Liver (tissue), 9 donors: Measurements from ENCODE around the gene GRAMD4. TPM values are rescaled to one million over a fixed set of nuclear protein-coding genes. Genes with fewer than 3 reads are reported as not detected.

Experiments used
- DNase-seq: peaks from one replicate; pipeline ENCODE4 v3.0.0-alpha.2; 2017; ENCODE audit warnings: low spot score
- H3K27ac ChIP-seq, 2 donors: one replicate each; pipeline ENCODE4 v1.7.0; 2013; ENCODE audit warnings: inconsistent platforms in 2 of 2, low read length in 2 of 2, control low read depth in 1 of 2, low read depth in 1 of 2, mild to moderate bottlenecking in 1 of 2
- H3K27me3 ChIP-seq, 4 donors: one replicate each; pipeline versions ENCODE4 v1.6.1 to v1.7.0; 2013; ENCODE audit warnings: low read length in 3 of 4, inconsistent platforms in 1 of 4, mild to moderate bottlenecking in 1 of 4, moderate library complexity in 1 of 4; ENCODE audit not compliant: control insufficient read depth in 4 of 4, insufficient read depth in 4 of 4
- H3K36me3 ChIP-seq, 4 donors: one replicate each; pipeline versions ENCODE4 v1.6.1 to v1.7.0; 2013; ENCODE audit warnings: low read length in 3 of 4, mild to moderate bottlenecking in 3 of 4, low read depth in 1 of 4, moderate library complexity in 1 of 4; ENCODE audit not compliant: control insufficient read depth in 4 of 4, insufficient read depth in 3 of 4
- H3K4me1 ChIP-seq, 4 donors: one replicate each; pipeline versions ENCODE4 v1.6.1 to v1.7.0; 2013; ENCODE audit warnings: low read length in 3 of 4, mild to moderate bottlenecking in 3 of 4, moderate library complexity in 1 of 4; ENCODE audit not compliant: control insufficient read depth in 4 of 4, insufficient read depth in 4 of 4
- H3K4me3 ChIP-seq, 3 donors: one replicate each; pipeline versions ENCODE4 v1.6.1 to v1.7.0; 2013; ENCODE audit warnings: low read length in 3 of 3, control low read depth in 1 of 3, low read depth in 1 of 3, mild to moderate bottlenecking in 1 of 3
- H3K9ac ChIP-seq, 2 donors: one replicate each; pipeline ENCODE4 v1.7.0; 2013; ENCODE audit warnings: low read length in 2 of 2, mild to moderate bottlenecking in 2 of 2, moderate library complexity in 2 of 2, control low read depth in 1 of 2, low read depth in 1 of 2
- H3K9me3 ChIP-seq, 4 donors: one replicate each; pipeline versions ENCODE4 v1.6.1 to v1.7.0; 2013; ENCODE audit warnings: low read length in 3 of 4; ENCODE audit not compliant: control insufficient read depth in 4 of 4
- ATF3 ChIP-seq: IDR thresholded peaks from 2 replicates; pipeline ENCODE4 v1.6.1; 2016; ENCODE audit warnings: antibody characterized with exemption
- CTCF ChIP-seq: fragments of 150-350 bp; IDR thresholded peaks from 2 replicates; pipeline ENCODE4 v1.5.1; 2017; ENCODE audit warnings: improper control_type of control experiment, low read depth, low read length; ENCODE audit not compliant: missing input control
- EGR1 ChIP-seq, 2 donors: IDR thresholded peaks; 2 replicates each; pipeline ENCODE4 v1.6.1; 2016 to 2018; ENCODE audit warnings: antibody characterized with exemption in 2 of 2, low read depth in 2 of 2
- FOXA1 ChIP-seq: IDR thresholded peaks from 2 replicates; pipeline ENCODE4 v1.6.1; 2016; ENCODE audit warnings: antibody characterized with exemption
- FOXA2 ChIP-seq: IDR thresholded peaks from 2 replicates; pipeline ENCODE4 v1.6.1; 2016; ENCODE audit warnings: antibody characterized with exemption
- GABPA ChIP-seq, 2 donors: IDR thresholded peaks in 1 of 2; conservative IDR thresholded peaks in 1 of 2; 2 replicates each; pipeline ENCODE4 v1.6.1; 2016; ENCODE audit warnings: antibody characterized with exemption in 2 of 2, mild to moderate bottlenecking in 1 of 2, moderate library complexity in 1 of 2
- HNF4A ChIP-seq, 2 donors: conservative IDR thresholded peaks; 2 replicates each; pipeline ENCODE4 v1.6.1; 2016; ENCODE audit warnings: antibody characterized with exemption in 2 of 2, mild to moderate bottlenecking in 2 of 2
- HNF4G ChIP-seq: IDR thresholded peaks from 2 replicates; pipeline ENCODE4 v1.6.1; 2016; ENCODE audit warnings: antibody characterized with exemption
- MAX ChIP-seq: IDR thresholded peaks from 2 replicates; pipeline ENCODE4 v1.6.1; 2016; ENCODE audit warnings: antibody characterized with exemption
- RAD21 ChIP-seq, 2 donors: IDR thresholded peaks; 2 replicates each; pipeline ENCODE4 v1.6.1; 2016; ENCODE audit warnings: antibody characterized with exemption in 2 of 2, mild to moderate bottlenecking in 2 of 2
- REST ChIP-seq: IDR thresholded peaks from 2 replicates; pipeline ENCODE4 v1.6.1; 2016; ENCODE audit warnings: antibody characterized with exemption, mild to moderate bottlenecking
- RXRA ChIP-seq, 2 donors: IDR thresholded peaks; 2 replicates each; pipeline ENCODE4 v1.6.1; 2017 to 2018; ENCODE audit warnings: antibody characterized with exemption in 2 of 2, mild to moderate bottlenecking in 1 of 2
- SP1 ChIP-seq: IDR thresholded peaks from 2 replicates; pipeline ENCODE4 v1.6.1; 2018; ENCODE audit warnings: antibody characterized with exemption, mild to moderate bottlenecking
- TAF1 ChIP-seq: conservative IDR thresholded peaks from 2 replicates; pipeline ENCODE4 v1.6.1; 2016; ENCODE audit warnings: antibody characterized with exemption, mild to moderate bottlenecking
- YY1 ChIP-seq: IDR thresholded peaks from 2 replicates; pipeline ENCODE4 v1.6.1; 2016; ENCODE audit warnings: antibody characterized with exemption, mild to moderate bottlenecking
- ZBTB33 ChIP-seq: IDR thresholded peaks from 2 replicates; pipeline ENCODE4 v1.6.1; 2016; ENCODE audit warnings: antibody characterized with exemption
- WGBS: extraction: QIAGEN DNeasy Blood & Tissue Kit; methylation state at CpG from one replicate; pipeline ENCODE4 v1.1.7; 2013; 5-methylcytosine and 5-hydroxymethylcytosine counted together
- polyA plus RNA-seq, 2 donors: library from polyadenylated mRNA; stranded (reverse) in 1 of 2; unstranded in 1 of 2; fragments of 200-250 nt in 1 of 2; fragments of >200 nt in 1 of 2; fragmentation: Nextera tagmentation in 1 of 2; extraction: Ambion mirVana in 1 of 2; gene quantifications; one replicate each; pipeline versions ENCODE4 v1.2.1 to v1.2.3, GENCODE V29; 2013 to 2015
- total RNA-seq, 2 donors: library from RNA; depleted of rRNA; stranded (reverse); fragments of >200 nt; gene quantifications; one replicate each; pipeline ENCODE4 v1.2.3, GENCODE V29; 2014
- donor health status: healthy.
- donor health status: healthy.
- donor health status: healthy.
- donor health status: healthy.
- donor health status: healthy.

The GRAMD4 gene
- total and polyA plus RNA-seq, 4 donors: 2.7 to 53.5 (median 21.6) TPM

- Histone ChIP-seq H3K36me3 (no peaks in the 10 kb centered on the region), H3K27ac (no peak overlapping the region)
Observed at GRCh38 chr22:46593996-46594946, 25.9 kb upstream of the GRAMD4 start.

GRCh38 chr22:46594947-46595298, 25.3 kb upstream of the GRAMD4 start:
- no peak for TF ChIP-seq ZBTB33
- no peak for TF ChIP-seq RXRA (IDR thresholded peaks at IDR 0.05)
- no peak for TF ChIP-seq HNF4A (conservative IDR thresholded peaks at IDR 0.05)
- TF ChIP-seq ATF3: no peak
- TF ChIP-seq YY1: no peak
- TF ChIP-seq MAX: no peak
- TF ChIP-seq TAF1: no peak
- no peak for TF ChIP-seq FOXA1
- TF ChIP-seq RAD21 (IDR thresholded peaks at IDR 0.05): no peak
- TF ChIP-seq GABPA (IDR thresholded peaks at IDR 0.05 in 1 of 2, conservative IDR thresholded peaks at IDR 0.05 in 1 of 2): no peak
- TF ChIP-seq EGR1 (IDR thresholded peaks at IDR 0.05; ENCODE audit: low read depth in 2 of 2): no peak
- TF ChIP-seq CTCF: no peak
- TF ChIP-seq REST: no peak
- no peak for TF ChIP-seq HNF4G
- no peak for TF ChIP-seq SP1
- 96% methylated on average over 17 of the region's 17 CpGs for WGBS
- H3K27me3 ChIP-seq: no peaks in the 10 kb centered on the region
- no peak overlapping the region for H3K4me3 ChIP-seq
- no peak overlapping the region for H3K9ac ChIP-seq
- H3K9me3 ChIP-seq: no peaks in the 10 kb centered on the region
- no peaks in the 10 kb centered on the region for H3K4me1 ChIP-seq
- no peak overlapping the region for H3K27ac ChIP-seq
- H3K36me3 ChIP-seq: no peaks in the 10 kb centered on the region
- DNase-seq: no peak

More at GRCh38 chr22:46593996-46594946, 25.9 kb upstream of the GRAMD4 start:
- TF ChIP-seq GABPA (IDR thresholded peaks at IDR 0.05 in 1 of 2, conservative IDR thresholded peaks at IDR 0.05 in 1 of 2) (no peak), FOXA1 (no peak), HNF4G (no peak), RXRA (IDR thresholded peaks at IDR 0.05) (no peak), TAF1 (no peak), ZBTB33 (no peak), YY1 (no peak), SP1 (no peak), HNF4A (conservative IDR thresholded peaks at IDR 0.05) (no peak), FOXA2 (no peak), MAX (no peak)
- 86% methylated on average over 15 of the region's 15 CpGs for WGBS
- H3K9ac ChIP-seq: no peak overlapping the region
- no peaks in the 10 kb centered on the region for H3K27me3 ChIP-seq
- no peaks in the 10 kb centered on the region for H3K9me3 ChIP-seq
- DNase-seq: no peak
- H3K4me1 ChIP-seq: no peaks in the 10 kb centered on the region
- no peak overlapping the region for H3K4me3 ChIP-seq
